AG08396 (cell line): ENCODE results near the gene SLC11A1.
A peak's percentile ranks its signal among the peaks of the same experiment; 100 is the strongest.

Experiments
- DNase-seq: peaks from one replicate; pipeline ENCODE4 v3.0.0; 2012; ENCODE audit warnings: low spot score, mixed read lengths

Gene SLC11A1

GRCh38 chr2:218405086-218405745, 23.1 kb downstream of the SLC11A1 start:
- no peak for DNase-seq

GRCh38 chr2:218405746-218406208, 23.7 kb downstream of the SLC11A1 start:
- no peak for DNase-seq

- DNase-seq = peak; percentile 98
Measured at GRCh38 chr2:218406209-218406948, 24.3 kb downstream of the SLC11A1 start.

- no peak for DNase-seq
Measured at GRCh38 chr2:218406949-218407618, 25.0 kb downstream of the SLC11A1 start.

GRCh38 chr2:218407717-218408116, 25.6 kb downstream of the SLC11A1 start:
- no peak for DNase-seq

- DNase-seq = no peak
Measured at GRCh38 chr2:218418321-218418716, 36.2 kb downstream of the SLC11A1 start.

GRCh38 chr2:218418717-218419458, 36.8 kb downstream of the SLC11A1 start, which contains the start of gene VIL1:
VIL1 (plus strand) TSS chr2:218419123; CDS start chr2:218423779, 4,656 bp downstream.
- no peak for DNase-seq

- no peak for DNase-seq
Measured at GRCh38 chr2:218419630-218420216, 37.6 kb downstream of the SLC11A1 start.

- no peak for DNase-seq
Measured at GRCh38 chr2:218421027-218421426, 39.0 kb downstream of the SLC11A1 start.

GRCh38 chr2:218422403-218423086, 40.5 kb downstream of the SLC11A1 start:
- no peak for DNase-seq

- no peak for DNase-seq
Measured at GRCh38 chr2:218423584-218423983, 41.5 kb downstream of the SLC11A1 start.

- DNase-seq = no peak
Measured at GRCh38 chr2:218425531-218425930, 43.5 kb downstream of the SLC11A1 start.

- DNase-seq = no peak
Measured at GRCh38 chr2:218427741-218428140, 45.7 kb downstream of the SLC11A1 start.

GRCh38 chr2:218428846-218429558, 46.9 kb downstream of the SLC11A1 start:
- no peak for DNase-seq

GRCh38 chr2:218429911-218430692, 48.0 kb downstream of the SLC11A1 start:
- no peak for DNase-seq

- DNase-seq = no peak
Measured at GRCh38 chr2:218430721-218431120, 48.6 kb downstream of the SLC11A1 start.

- no peak for DNase-seq
Measured at GRCh38 chr2:218431878-218432277, 49.8 kb downstream of the SLC11A1 start.

GRCh38 chr2:218432676-218433365, 50.7 kb downstream of the SLC11A1 start:
- no peak for DNase-seq

GRCh38 chr2:218434456-218434855, 52.4 kb downstream of the SLC11A1 start:
- no peak for DNase-seq
